Vagina (tissue), 2 donors: Measurements from ENCODE around the gene NFIX.

ENCODE experiments used
- POLR2A ChIP-seq, 2 donors: fragments of 450-650 bp; IDR thresholded peaks; one replicate each; pipeline ENCODE4 v1.6.1; 2017; ENCODE audit warnings: antibody characterized with exemption in 2 of 2, mild to moderate bottlenecking in 2 of 2, moderate library complexity in 2 of 2
- POLR2AphosphoS5 ChIP-seq, 2 donors: sonication (generic); formaldehyde crosslinking; IDR thresholded peaks; one replicate each; pipeline ENCODE4 v1.9.0; 2017; ENCODE audit warnings: antibody characterized with exemption in 2 of 2, mild to moderate bottlenecking in 2 of 2, low read depth in 1 of 2; ENCODE audit not compliant: insufficient read depth in 1 of 2
- TF ChIP-seq, protein P1 (sequence below), 3 experiments: fragments of 450-650 bp in 2 of 3; fragments of 200-600 bp in 1 of 3; sonication (generic) in 1 of 3; IDR thresholded peaks; one replicate each; pipeline ENCODE4 v1.5.1; 2017 to 2019; ENCODE audit warnings: antibody characterized with exemption in 3 of 3, mild to moderate bottlenecking in 2 of 3, moderate library complexity in 2 of 3

DNA sequence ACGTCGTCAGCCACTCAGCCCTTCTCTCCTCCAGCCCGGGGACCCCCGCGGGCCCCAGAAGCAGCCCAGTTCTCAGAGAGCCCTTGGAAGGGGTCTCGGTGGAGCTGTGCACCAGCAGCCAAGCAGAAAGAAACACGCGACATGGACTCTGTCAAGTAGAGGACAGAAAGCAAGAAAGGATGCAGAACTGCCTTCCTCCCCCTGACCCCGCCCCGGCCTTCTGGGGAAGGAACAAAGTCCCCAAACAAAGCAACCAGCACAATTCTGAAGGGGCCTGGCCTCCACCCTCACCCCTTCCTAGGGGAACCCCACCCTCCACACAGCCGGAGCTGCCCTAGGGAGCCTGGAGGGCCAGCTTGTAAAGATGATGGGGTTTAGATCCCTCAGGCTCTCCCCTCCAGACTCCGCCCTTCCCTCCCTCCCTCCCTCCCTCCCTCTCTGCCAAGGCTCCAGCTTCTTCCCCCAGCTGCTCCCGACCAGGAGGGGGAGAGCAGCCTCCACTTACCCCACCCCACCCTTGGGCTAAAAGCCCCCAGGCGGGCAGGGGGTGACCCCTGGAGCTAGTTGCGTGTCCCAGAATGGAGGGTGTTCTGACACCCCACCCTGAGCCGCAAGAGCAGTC, 99.6 kb downstream of the NFIX start:
- TF ChIP-seq, protein P1, sequence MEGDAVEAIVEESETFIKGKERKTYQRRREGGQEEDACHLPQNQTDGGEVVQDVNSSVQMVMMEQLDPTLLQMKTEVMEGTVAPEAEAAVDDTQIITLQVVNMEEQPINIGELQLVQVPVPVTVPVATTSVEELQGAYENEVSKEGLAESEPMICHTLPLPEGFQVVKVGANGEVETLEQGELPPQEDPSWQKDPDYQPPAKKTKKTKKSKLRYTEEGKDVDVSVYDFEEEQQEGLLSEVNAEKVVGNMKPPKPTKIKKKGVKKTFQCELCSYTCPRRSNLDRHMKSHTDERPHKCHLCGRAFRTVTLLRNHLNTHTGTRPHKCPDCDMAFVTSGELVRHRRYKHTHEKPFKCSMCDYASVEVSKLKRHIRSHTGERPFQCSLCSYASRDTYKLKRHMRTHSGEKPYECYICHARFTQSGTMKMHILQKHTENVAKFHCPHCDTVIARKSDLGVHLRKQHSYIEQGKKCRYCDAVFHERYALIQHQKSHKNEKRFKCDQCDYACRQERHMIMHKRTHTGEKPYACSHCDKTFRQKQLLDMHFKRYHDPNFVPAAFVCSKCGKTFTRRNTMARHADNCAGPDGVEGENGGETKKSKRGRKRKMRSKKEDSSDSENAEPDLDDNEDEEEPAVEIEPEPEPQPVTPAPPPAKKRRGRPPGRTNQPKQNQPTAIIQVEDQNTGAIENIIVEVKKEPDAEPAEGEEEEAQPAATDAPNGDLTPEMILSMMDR (IDR thresholded peaks at IDR 0.05), result no peak
- TF ChIP-seq POLR2A (IDR thresholded peaks at IDR 0.05) (no peak), POLR2AphosphoS5 (IDR thresholded peaks at IDR 0.05; ENCODE audit: insufficient read depth in 1 of 2, low read depth in 1 of 2) (peak in 1 of 2 donors; percentile 43)
